GM23338 (cell line): ENCODE measurements around the gene PTOV1. TPM values are rescaled to one million over a fixed set of nuclear protein-coding genes. Genes with fewer than 3 reads are reported as not detected.

Experiments
- ATAC-seq: fragments of 200-7000 bp; cut with Tn5 transposase; 3 replicates; pipeline ENCODE4 v1.9.1; 2020
- DNase-seq: peaks from one replicate; pipeline ENCODE4 v3.0.0-alpha.2; 2015; ENCODE audit warnings: low spot score
- H2AFZ ChIP-seq: fragments of 200-600 bp; sonication (generic); 2 replicates; pipeline ENCODE4 v1.8.0; 2016; ENCODE audit warnings: antibody characterized with exemption, mild to moderate bottlenecking, moderate library complexity
- H3F3A ChIP-seq: fragments of 200-600 bp; sonication (generic); replicated peaks from 2 replicates; pipeline ENCODE4 v1.8.0; 2017; ENCODE audit warnings: antibody characterized with exemption, mixed run types, low read depth
- H3K27ac ChIP-seq: fragments of 200-600 bp; sonication (generic); 2 replicates; pipeline ENCODE4 v1.6.1; 2016; ENCODE audit warnings: low read depth
- H3K27me3 ChIP-seq: fragments of 200-600 bp; sonication (generic); 2 replicates; pipeline ENCODE4 v1.8.0; 2016; ENCODE audit warnings: mild to moderate bottlenecking, mixed run types, moderate library complexity; ENCODE audit not compliant: insufficient read depth
- H3K36me3 ChIP-seq: fragments of 200-600 bp; sonication (generic); 2 replicates; pipeline ENCODE4 v1.8.0; 2016; ENCODE audit warnings: mild to moderate bottlenecking; ENCODE audit not compliant: insufficient read depth
- H3K4me1 ChIP-seq: fragments of 200-600 bp; sonication (generic); 2 replicates; pipeline ENCODE4 v1.8.0; 2016; ENCODE audit warnings: mild to moderate bottlenecking, moderate library complexity; ENCODE audit not compliant: insufficient read depth
- H3K4me2 ChIP-seq: fragments of 200-600 bp; sonication (generic); 2 replicates; pipeline ENCODE4 v1.7.1; 2017; ENCODE audit warnings: mixed run types
- H3K4me3 ChIP-seq: fragments of 200-600 bp; sonication (generic); 2 replicates; pipeline ENCODE4 v1.6.1; 2016; ENCODE audit warnings: mixed run types
- H3K79me2 ChIP-seq: fragments of 200-600 bp; sonication (generic); replicated peaks from 2 replicates; pipeline ENCODE4 v1.8.0; 2017; ENCODE audit warnings: mild to moderate bottlenecking; ENCODE audit not compliant: insufficient read depth
- H3K9me2 ChIP-seq: fragments of 200-600 bp; sonication (generic); 2 replicates; pipeline ENCODE4 v1.8.0; 2017; ENCODE audit not compliant: insufficient read depth
- H4K20me1 ChIP-seq: fragments of 200-600 bp; sonication (generic); replicated peaks from 2 replicates; pipeline ENCODE4 v1.8.0; 2017; ENCODE audit warnings: mild to moderate bottlenecking; ENCODE audit not compliant: insufficient read depth
- H3K27ac Mint-ChIP-seq: 2 replicates; pipeline ENCODE4 v1.8.0; 2020; ENCODE audit warnings: inconsistent platforms, mild to moderate bottlenecking, moderate library complexity, mixed read lengths
- H3K27me3 Mint-ChIP-seq: 3 replicates; pipeline ENCODE4 v1.8.0; 2022; ENCODE audit warnings: low read depth, mild to moderate bottlenecking, moderate library complexity, mixed read lengths, inconsistent platforms; ENCODE audit not compliant: insufficient read depth, poor library complexity
- H3K36me3 Mint-ChIP-seq: 3 replicates; pipeline ENCODE4 v1.8.0; 2021; ENCODE audit warnings: low read depth, mild to moderate bottlenecking, inconsistent platforms, moderate library complexity, mixed read lengths
- H3K4me1 Mint-ChIP-seq: 3 replicates; pipeline ENCODE4 v1.8.0; 2020; ENCODE audit warnings: mild to moderate bottlenecking, inconsistent platforms, mixed read lengths
- H3K4me3 Mint-ChIP-seq: 3 replicates; pipeline ENCODE4 v1.8.0; 2021; ENCODE audit warnings: moderate library complexity, mild to moderate bottlenecking, inconsistent platforms, mixed read lengths
- H3K9me3 Mint-ChIP-seq: 3 replicates; pipeline ENCODE4 v1.8.0; 2020; ENCODE audit warnings: moderate library complexity, mild to moderate bottlenecking, inconsistent platforms, mixed read lengths
- CREB1 ChIP-seq: fragments of 250-450 bp; sonication (Bioruptor Pico); IDR thresholded peaks from 2 replicates; pipeline ENCODE4 v1.5.0; 2020; ENCODE audit warnings: low read depth, mild to moderate bottlenecking, moderate library complexity
- CTCF ChIP-seq, 2 experiments: fragments of 200-600 bp in 1 of 2; sonication (generic) in 1 of 2; conservative IDR thresholded peaks; 2 replicates each; pipeline versions ENCODE4 v1.5.1 to v1.6.1; 2016 to 2017; ENCODE audit warnings: antibody characterized with exemption in 2 of 2, low read depth in 2 of 2, mild to moderate bottlenecking in 2 of 2, moderate library complexity in 1 of 2
- EZH2 ChIP-seq: fragments of 200-600 bp; sonication (generic); IDR thresholded peaks from one replicate; pipeline ENCODE4 v1.8.0; 2017; ENCODE audit warnings: antibody characterized with exemption, mild to moderate bottlenecking, low read depth; ENCODE audit not compliant: unreplicated experiment
- EZH2phosphoT487 ChIP-seq: fragments of 200-600 bp; sonication (generic); IDR thresholded peaks from one replicate; pipeline ENCODE4 v1.8.1; 2018; ENCODE audit warnings: antibody characterized with exemption; ENCODE audit not compliant: unreplicated experiment
- NANOG ChIP-seq: IDR thresholded peaks from 2 replicates; pipeline ENCODE4 v1.6.1; 2016; ENCODE audit warnings: antibody characterized with exemption, borderline replicate concordance
- POLR2AphosphoS5 ChIP-seq: IDR thresholded peaks from 2 replicates; pipeline ENCODE4 v1.6.1; 2016; ENCODE audit warnings: antibody characterized with exemption, low read depth
- STAT1 ChIP-seq: IDR thresholded peaks from one replicate; pipeline ENCODE4 v1.6.1; 2016; ENCODE audit warnings: antibody characterized with exemption; ENCODE audit not compliant: unreplicated experiment
- ZNF114 ChIP-seq: fragments of 250-450 bp; sonication (Bioruptor Pico); IDR thresholded peaks from 2 replicates; pipeline ENCODE4 v1.5.0; 2020; ENCODE audit warnings: mild to moderate bottlenecking, moderate library complexity
- ZNF331 ChIP-seq: fragments of 250-450 bp; sonication (Bioruptor Pico); IDR thresholded peaks from 2 replicates; pipeline ENCODE4 v1.5.0; 2020; ENCODE audit warnings: low read depth, mild to moderate bottlenecking, moderate library complexity
- polyA plus RNA-seq: library from polyadenylated mRNA; unstranded; fragments of >200 nt; fragmentation: Nextera tagmentation; extraction: Ambion mirVana; gene quantifications from 2 replicates; pipeline ENCODE4 v1.2.1, GENCODE V29; 2016
- total RNA-seq: library from RNA; depleted of rRNA; stranded (reverse); fragments of >200 nt; shearing (Covaris generic); gene quantifications from 2 replicates; pipeline ENCODE4 v1.2.3, GENCODE V29; 2014
- TF ChIP-seq, protein P1 (sequence below): IDR thresholded peaks from 2 replicates; pipeline ENCODE4 v1.6.1; 2016; ENCODE audit warnings: antibody characterized with exemption
- TF ChIP-seq, protein P2 (sequence below): IDR thresholded peaks from one replicate; pipeline ENCODE4 v1.6.1; 2018; ENCODE audit warnings: antibody characterized with exemption; ENCODE audit not compliant: unreplicated experiment

The PTOV1 gene
- total and polyA plus RNA-seq, 2 experiments from 2014 or later: 188 to 209 TPM

- peak; percentile 93 for DNase-seq
- no peak overlapping the region for H2AFZ ChIP-seq
- H3K4me3 Mint-ChIP-seq: peak overlapping the region; percentile 66
These were observed 48.8 kb upstream of the PTOV1 start for GRCh38 chr19:49801966-49802661.

DNA sequence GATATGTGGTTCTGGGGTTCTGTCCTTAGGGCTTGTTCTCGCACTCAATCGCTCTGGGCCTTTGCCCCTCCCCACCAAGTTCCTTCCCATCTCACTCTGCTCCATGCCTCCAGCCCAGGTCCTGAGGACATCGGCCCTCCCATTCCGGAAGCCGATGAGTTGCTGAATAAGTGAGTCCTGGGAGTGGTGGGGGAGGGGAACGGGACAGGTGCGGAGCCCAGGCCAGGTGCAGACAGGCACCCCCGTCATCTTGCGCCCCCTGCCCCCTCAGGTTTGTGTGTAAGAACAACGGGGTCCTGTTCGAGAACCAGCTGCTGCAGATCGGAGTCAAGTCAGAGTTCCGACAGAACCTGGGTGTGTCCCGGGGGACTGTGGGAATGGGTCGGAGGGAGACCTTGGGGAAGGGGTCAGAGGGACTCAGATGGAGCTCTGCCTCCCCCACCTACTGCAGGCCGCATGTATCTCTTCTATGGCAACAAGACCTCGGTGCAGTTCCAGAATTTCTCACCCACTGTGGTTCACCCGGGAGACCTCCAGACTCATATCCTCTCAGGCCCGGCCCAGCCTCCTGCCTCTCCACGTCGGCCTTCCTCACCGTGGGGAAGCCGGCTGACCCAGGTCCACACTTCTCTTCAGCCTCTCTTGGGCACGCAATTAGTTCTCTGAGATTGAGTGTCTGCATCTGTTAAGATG lies 48.0 kb upstream of the PTOV1 start:
- Mint-ChIP-seq H3K4me1 (peaks cover 26% of the 10 kb centered on the region), H3K4me3 (peak overlapping the region; percentile 66), H3K36me3 (peaks cover 56% of the 10 kb centered on the region), H3K9me3 (no peaks in the 10 kb centered on the region), H3K27me3 (peaks cover 13% of the 10 kb centered on the region), H3K27ac (peak overlapping the region; percentile 90)
- peak overlapping the region; percentile 39; the same call in 1 of the 2 replicates for H3K4me3 ChIP-seq
- peak; percentile 57 for DNase-seq
- peak; percentile 7 for ATAC-seq
- H3K4me1 ChIP-seq: peaks cover 17% of the 10 kb centered on the region; the same call in 1 of the 2 replicates
- H3F3A ChIP-seq: peaks cover 26% of the 10 kb centered on the region
- H3K9me2 ChIP-seq: no peaks in the 10 kb centered on the region
- no peaks in the 10 kb centered on the region for H3K36me3 ChIP-seq
- no peak overlapping the region for H2AFZ ChIP-seq
- peak overlapping the region; percentile 50; the same call in 1 of the 2 replicates for H3K4me2 ChIP-seq
- H3K79me2 ChIP-seq: no peaks in the 10 kb centered on the region
- peak overlapping the region; percentile 69 for H3K27ac ChIP-seq
- H4K20me1 ChIP-seq: no peaks in the 10 kb centered on the region; the same call in 1 of the 2 replicates
- no peaks in the 10 kb centered on the region for H3K27me3 ChIP-seq
- TF ChIP-seq, protein P1, sequence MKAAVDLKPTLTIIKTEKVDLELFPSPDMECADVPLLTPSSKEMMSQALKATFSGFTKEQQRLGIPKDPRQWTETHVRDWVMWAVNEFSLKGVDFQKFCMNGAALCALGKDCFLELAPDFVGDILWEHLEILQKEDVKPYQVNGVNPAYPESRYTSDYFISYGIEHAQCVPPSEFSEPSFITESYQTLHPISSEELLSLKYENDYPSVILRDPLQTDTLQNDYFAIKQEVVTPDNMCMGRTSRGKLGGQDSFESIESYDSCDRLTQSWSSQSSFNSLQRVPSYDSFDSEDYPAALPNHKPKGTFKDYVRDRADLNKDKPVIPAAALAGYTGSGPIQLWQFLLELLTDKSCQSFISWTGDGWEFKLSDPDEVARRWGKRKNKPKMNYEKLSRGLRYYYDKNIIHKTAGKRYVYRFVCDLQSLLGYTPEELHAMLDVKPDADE: no peak
- TF ChIP-seq EZH2phosphoT487: no peak
- no peak for TF ChIP-seq CREB1 (CRISPR knock-in tag)
- TF ChIP-seq ZNF114 (CRISPR knock-in tag): no peak
- no peak for TF ChIP-seq ZNF331 (CRISPR knock-in tag)
- TF ChIP-seq CTCF (conservative IDR thresholded peaks at IDR 0.05; ENCODE audit: low read depth in 2 of 2): no peak
- TF ChIP-seq, protein P2, sequence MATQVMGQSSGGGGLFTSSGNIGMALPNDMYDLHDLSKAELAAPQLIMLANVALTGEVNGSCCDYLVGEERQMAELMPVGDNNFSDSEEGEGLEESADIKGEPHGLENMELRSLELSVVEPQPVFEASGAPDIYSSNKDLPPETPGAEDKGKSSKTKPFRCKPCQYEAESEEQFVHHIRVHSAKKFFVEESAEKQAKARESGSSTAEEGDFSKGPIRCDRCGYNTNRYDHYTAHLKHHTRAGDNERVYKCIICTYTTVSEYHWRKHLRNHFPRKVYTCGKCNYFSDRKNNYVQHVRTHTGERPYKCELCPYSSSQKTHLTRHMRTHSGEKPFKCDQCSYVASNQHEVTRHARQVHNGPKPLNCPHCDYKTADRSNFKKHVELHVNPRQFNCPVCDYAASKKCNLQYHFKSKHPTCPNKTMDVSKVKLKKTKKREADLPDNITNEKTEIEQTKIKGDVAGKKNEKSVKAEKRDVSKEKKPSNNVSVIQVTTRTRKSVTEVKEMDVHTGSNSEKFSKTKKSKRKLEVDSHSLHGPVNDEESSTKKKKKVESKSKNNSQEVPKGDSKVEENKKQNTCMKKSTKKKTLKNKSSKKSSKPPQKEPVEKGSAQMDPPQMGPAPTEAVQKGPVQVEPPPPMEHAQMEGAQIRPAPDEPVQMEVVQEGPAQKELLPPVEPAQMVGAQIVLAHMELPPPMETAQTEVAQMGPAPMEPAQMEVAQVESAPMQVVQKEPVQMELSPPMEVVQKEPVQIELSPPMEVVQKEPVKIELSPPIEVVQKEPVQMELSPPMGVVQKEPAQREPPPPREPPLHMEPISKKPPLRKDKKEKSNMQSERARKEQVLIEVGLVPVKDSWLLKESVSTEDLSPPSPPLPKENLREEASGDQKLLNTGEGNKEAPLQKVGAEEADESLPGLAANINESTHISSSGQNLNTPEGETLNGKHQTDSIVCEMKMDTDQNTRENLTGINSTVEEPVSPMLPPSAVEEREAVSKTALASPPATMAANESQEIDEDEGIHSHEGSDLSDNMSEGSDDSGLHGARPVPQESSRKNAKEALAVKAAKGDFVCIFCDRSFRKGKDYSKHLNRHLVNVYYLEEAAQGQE: no peak
- TF ChIP-seq STAT1: no peak

More at GRCh38 chr19:49801966-49802661, 48.8 kb upstream of the PTOV1 start:
- Histone ChIP-seq H3K79me2 (no peaks in the 10 kb centered on the region), H3K4me1 (peaks cover 16% of the 10 kb centered on the region; the same call in 1 of the 2 replicates), H3K4me2 (peak overlapping the region; percentile 50), H4K20me1 (no peaks in the 10 kb centered on the region; the same call in 1 of the 2 replicates), H3K4me3 (peak overlapping the region; percentile 39), H3K9me2 (no peaks in the 10 kb centered on the region), H3K27me3 (no peaks in the 10 kb centered on the region), H3K27ac (0 out of 2 replicates have a peak overlapping the region, but pooled peaks have one; percentile 69), H3K36me3 (no peaks in the 10 kb centered on the region), H3F3A (peaks cover 22% of the 10 kb centered on the region)
- peak; percentile 84 for ATAC-seq
- peak overlapping the region; percentile 90 for H3K27ac Mint-ChIP-seq
- H3K4me1 Mint-ChIP-seq: peaks cover 23% of the 10 kb centered on the region
- peaks cover 57% of the 10 kb centered on the region for H3K36me3 Mint-ChIP-seq
- peaks cover 13% of the 10 kb centered on the region for H3K27me3 Mint-ChIP-seq
- TF ChIP-seq ZNF331 (CRISPR knock-in tag) (no peak), EZH2phosphoT487 (no peak), CTCF (conservative IDR thresholded peaks at IDR 0.05; ENCODE audit: low read depth in 2 of 2) (0 out of 4 replicates have a peak, but pooled peaks of 1 of the 2 experiments have one; percentile 9), NANOG (no peak), EZH2 (no peak), POLR2AphosphoS5 (peak; percentile 30; the same call in 1 of the 2 replicates), CREB1 (CRISPR knock-in tag) (no peak)
- H3K9me3 Mint-ChIP-seq: no peaks in the 10 kb centered on the region
